GM21576 (cell line): ENCODE measurements around the gene SCGB1D4.

Experiments used
- ATAC-seq: cut with Tn5 transposase; IDR thresholded peaks from one replicate; pipeline ENCODE4 v1.9.1; 2021; ENCODE audit warnings: mild to moderate bottlenecking, moderate library complexity; ENCODE audit not compliant: unreplicated experiment

Gene SCGB1D4

DNA sequence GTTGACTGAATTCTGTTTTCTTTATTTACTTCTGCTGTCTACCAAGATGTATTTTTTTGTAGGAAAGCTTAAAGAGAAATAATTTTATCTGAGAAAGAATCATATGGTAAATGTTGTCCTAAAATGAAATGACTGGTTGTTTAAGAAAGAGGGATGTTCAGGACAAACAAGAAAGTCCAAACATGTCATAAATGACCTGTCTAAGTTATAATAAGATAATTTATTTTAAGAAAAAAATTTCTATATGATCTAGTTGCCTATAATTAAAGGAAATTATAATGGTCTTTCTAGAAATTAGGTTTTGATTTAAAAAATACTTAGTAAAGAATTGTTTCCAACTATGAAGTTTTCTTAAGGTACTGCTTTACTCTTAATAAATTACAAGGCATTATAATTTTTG lies 18.4 kb downstream of the SCGB1D4 start:
- no peak for ATAC-seq

DNA sequence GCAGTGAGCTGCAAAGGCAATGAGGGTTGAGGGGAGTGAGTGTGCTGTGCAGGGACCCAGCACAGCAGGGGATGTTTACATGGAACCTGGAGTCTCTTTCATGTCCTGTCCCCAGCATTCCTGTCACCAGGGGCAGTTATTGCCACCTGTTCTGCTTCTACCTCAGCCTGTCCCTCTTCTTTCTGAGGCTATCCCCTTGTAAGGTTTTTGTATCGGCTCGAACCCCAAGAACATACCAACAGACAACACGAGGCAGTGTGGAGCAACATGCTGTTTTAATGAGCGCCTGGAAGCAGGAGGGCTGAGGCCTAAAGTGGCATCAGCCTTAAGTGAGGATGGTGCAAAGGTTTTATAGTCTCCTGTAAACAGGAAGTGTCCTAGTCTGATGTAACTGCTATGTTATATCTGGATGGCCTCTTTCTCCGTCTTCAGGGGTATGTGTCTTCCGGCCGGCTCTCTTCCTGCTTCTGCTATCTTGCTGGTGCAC lies 25.0 kb downstream of the SCGB1D4 start:
- no peak for ATAC-seq

DNA sequence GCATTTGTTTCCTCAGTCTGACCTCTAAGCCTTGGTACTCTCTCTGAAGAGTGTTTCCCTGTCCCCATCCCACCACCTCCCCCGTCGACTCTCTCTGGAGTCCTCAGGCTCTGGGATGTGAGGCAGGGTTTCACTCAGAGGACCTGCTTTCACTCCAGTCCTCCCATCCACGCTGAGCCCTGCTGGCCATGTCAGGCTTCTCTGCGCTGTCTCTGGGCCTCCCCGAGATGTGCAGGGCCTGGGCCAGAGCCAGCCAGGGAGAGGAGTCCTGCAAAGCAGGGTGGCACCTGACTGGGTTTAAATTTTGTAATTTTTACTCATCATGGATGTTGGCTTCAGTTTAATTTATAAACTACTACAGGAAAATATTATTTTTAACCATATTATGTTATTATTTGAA lies 25.6 kb downstream of the SCGB1D4 start:
- no peak for ATAC-seq

DNA sequence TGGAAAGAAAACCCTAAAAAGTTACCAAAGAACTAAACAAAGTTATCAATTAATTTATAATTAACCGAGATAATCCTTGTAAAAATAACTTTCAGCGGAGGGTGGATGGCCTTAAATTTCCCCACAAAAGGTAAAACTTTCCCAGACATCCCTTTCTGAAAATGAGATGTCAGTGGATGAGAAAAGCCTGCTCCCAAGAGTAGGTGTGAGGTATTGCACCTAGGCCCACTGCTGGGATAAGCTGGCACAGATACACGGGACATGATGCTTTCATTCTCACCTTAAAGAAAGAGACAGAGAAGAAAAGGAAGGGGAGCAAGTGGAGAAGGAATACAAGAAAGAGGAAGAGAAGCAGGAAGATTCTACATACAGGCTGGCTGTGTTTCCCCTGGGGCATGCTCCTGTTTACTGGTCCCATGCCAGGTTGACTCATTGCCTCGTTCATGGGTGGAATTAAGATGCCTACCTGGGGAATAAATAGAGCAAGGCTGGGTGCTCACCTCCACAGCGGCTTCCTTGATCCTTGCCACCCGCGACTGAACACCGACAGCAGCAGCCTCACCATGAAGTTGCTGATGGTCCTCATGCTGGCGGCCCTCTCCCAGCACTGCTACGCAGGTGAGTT lies 29.1 kb downstream of the SCGB1D4 start, which contains the start of gene SCGB2A2:
TSS of gene SCGB2A2 (plus strand) at position 505 of the 625 bp plus-strand sequence. CDS start at position 564, 59 bp downstream.
- ATAC-seq: no peak

DNA sequence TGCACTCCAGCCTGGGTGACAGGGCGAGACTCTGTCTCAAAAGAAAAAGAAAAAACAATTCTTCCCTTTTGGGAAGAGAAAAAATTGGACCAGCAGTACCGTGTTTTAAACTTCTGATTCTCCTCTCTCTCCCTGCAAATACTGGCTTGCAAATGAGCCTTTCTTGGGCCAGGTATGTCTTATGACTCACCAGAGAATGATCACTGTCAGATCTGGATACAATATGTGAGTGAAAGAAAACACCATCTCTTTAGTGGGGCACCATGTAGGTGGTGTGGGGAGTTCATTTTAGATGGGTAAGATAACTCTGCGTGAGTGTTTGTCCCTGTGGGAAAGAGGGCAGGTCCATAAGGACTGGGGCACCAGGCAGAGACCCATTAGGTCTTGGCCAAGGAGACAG lies 31.3 kb downstream of the SCGB1D4 start:
- ATAC-seq: no peak

DNA sequence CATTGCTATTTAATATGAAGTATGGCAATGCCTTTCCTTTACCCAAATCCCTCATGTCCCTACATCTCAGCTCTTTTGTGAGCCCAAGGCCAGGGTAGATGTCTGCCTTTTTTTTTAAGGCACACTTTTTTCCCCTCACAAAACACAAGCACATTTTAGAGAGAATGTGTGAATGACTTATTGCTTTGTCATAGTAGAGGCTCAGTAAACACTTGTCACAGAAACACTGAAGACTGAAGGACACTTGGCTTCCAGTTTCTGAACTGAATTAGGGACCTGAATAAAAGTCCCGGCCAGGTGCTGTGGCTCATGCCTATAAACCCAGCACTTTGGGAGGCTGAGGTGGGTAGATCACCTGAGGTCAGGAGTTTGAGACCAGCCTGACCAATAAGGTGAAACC lies 31.8 kb downstream of the SCGB1D4 start:
- no peak for ATAC-seq

DNA sequence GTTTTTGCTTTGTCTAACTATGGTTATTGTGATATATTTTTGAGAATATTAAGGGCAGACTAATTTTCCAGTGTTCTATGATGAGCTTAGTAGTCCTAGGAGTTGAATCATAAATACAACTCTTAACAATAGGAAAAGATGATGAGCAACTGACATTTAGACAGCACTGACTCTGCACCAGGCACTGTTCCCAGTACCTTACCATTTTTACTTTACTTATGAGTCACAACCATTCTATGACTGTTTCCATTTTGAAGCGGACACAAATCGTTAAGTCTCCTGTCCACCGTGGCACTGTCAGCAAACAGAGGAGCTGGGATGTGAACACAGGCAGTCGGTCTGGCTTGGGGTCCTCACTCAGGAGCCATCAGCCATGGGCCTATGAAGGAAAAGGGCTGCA lies 32.3 kb downstream of the SCGB1D4 start:
- no peak for ATAC-seq

DNA sequence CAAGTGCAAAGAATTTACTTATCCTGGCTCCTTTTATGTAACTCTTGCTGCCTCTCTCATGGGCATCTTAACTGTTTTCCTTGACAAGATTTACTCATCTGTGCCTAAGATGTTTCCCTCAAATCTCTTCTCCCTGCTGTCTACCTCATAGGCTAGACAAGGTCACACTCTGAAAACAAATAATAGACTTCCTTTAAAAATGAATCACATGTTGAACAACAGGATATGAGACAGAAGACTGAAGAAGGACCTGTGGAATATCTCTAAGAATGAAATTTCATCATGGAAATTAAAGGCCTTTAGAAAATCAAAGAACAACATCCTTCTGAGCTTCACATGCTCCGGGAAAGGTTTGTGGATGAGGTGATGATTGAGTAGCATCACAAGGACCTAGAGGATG lies 34.9 kb downstream of the SCGB1D4 start:
- no peak for ATAC-seq

DNA sequence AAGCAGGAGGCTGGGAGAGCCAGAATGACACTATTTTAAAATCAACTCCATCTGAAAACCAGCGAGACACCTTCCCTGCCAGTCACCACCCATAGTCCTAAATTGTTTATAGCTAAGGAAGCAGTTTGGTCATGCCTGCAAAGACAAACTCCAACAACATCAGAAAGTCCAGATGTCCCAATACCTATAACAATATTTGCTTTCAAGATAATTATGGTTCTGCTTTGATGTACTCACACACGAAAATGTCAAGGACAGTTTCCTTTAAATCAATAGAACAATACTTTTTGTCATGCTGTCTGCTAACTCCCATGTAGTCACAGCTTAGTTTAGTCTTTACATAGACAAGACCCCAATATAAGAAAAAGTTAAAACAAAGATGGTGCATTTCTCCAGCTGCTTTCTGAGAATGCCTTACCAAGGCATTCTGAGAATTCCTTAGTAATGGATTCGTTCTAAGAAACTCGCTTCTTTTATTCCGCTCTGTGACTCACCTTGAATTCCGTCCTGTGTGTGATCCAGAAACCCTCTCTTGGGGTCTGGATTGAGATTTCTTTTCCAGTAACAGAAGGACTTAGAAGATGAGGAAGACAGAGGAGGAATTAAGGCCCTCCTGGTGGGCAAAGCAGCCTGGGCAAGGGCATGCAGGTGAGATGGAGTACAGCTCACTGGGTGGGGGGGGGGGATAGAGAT lies 38.5 kb downstream of the SCGB1D4 start:
- ATAC-seq: no peak

DNA sequence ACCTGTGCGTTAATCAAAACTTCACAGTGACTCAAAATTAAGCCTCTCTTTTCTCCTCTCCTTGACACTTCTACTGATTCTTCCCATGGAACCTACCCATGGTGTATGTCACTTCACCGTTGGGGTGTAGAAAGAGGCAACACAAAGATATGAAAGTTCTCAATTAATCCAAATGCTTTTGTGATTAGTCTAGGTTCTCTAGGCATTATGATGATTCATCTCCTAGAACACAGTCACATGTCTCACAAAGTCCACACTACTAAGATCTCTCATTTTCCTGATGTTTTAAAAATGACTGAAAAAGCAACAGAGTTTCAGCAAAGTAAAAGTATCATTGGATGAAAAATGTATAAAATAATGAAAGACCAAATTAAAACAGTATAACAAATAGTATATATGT lies 42.6 kb downstream of the SCGB1D4 start:
- no peak for ATAC-seq

DNA sequence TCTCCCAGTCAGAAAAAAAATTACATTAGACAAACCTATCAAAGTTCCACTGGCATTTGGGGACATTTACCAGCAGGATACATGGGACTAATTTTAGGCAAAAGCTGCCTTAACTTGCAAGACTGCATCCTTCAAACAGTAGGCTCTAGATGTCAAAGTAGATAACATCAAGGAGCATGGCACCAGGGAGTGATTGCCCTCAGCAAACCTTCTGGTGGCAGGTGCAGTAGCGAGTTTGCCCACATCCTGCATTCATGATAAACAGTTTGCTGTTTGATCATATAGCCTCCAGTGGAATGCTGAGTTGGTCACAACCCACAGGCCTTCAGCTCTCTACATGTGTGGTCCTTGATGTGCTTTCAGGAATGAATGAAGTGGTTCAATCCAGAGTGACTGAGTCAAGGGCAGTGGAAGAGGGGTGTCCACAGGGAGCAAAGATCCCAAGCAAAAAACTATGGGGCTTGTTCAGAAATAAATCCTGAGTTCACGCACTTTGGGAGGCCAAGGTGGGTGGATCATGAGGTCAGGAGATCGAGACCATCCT lies 44.8 kb downstream of the SCGB1D4 start:
- ATAC-seq: no peak

DNA sequence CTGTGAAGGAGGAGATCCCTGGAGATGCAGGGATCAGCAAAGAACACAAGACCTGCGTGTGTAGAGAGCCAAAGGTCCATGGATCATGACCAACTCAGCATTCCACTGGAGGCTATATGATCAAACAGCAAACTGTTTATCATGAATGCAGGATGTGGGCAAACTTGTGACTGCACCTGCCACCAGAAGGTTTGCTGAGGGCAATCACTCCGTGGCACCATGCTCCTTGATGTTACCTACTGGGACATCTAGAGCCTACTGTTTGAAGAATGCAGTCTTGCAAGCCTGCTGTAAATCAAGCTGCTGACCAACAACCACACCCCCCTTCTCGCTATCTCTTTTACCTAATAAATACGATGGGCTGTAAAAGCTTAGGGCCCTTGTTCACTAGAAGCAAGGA lies 47.2 kb downstream of the SCGB1D4 start:
- ATAC-seq: no peak
